Effector CD8-positive, alpha-beta T cell (primary cell): ENCODE data around the gene PHF20.
"Not testable (repeated sequence)": the region's sequence is repeated elsewhere in the genome, so short reads cannot be mapped to it uniquely, and the experiment has no call there.

ENCODE experiments used
- DNase-seq: peaks from one replicate; lab custom pipeline; 2025; lab: John Stamatoyannopoulos, UW

PHF20 gene

GRCh38 chr20:35776513-35777101 lies 4.8 kb downstream of the PHF20 start:
- DNase-seq, result no peak

GRCh38 chr20:35783811-35784210 lies 12.0 kb downstream of the PHF20 start:
- not testable (repeated sequence) for DNase-seq

- DNase-seq, result not testable (repeated sequence)
These were observed 13.7 kb downstream of the PHF20 start for GRCh38 chr20:35785541-35785940.

- no peak for DNase-seq
These were observed 17.0 kb downstream of the PHF20 start for GRCh38 chr20:35788796-35789195.

GRCh38 chr20:35791097-35791496 lies 19.3 kb downstream of the PHF20 start:
- no peak for DNase-seq

- no peak for DNase-seq
These were observed 20.0 kb downstream of the PHF20 start for GRCh38 chr20:35791821-35792220.

GRCh38 chr20:35792740-35793139 lies 20.9 kb downstream of the PHF20 start:
- no peak for DNase-seq

GRCh38 chr20:35796571-35796970 lies 24.8 kb downstream of the PHF20 start:
- no peak for DNase-seq

GRCh38 chr20:35801865-35802264 lies 30.1 kb downstream of the PHF20 start:
- no peak for DNase-seq

GRCh38 chr20:35806075-35806474 lies 34.3 kb downstream of the PHF20 start:
- DNase-seq, result no peak

GRCh38 chr20:35807877-35808276 lies 36.1 kb downstream of the PHF20 start:
- DNase-seq, result no peak

- no peak for DNase-seq
These were observed 48.9 kb downstream of the PHF20 start for GRCh38 chr20:35820715-35821114.

- DNase-seq, result no peak
These were observed 50.0 kb downstream of the PHF20 start for GRCh38 chr20:35821807-35822242.

GRCh38 chr20:35823147-35823546 lies 51.3 kb downstream of the PHF20 start:
- no peak for DNase-seq

- DNase-seq, result no peak
These were observed 52.1 kb downstream of the PHF20 start for GRCh38 chr20:35823937-35824336.

- DNase-seq, result no peak
These were observed 54.7 kb downstream of the PHF20 start for GRCh38 chr20:35826397-35826998.

GRCh38 chr20:35828434-35828833 lies 56.6 kb downstream of the PHF20 start:
- no peak for DNase-seq

- no peak for DNase-seq
These were observed 57.1 kb downstream of the PHF20 start for GRCh38 chr20:35828916-35829315.

GRCh38 chr20:35830264-35830663 lies 58.4 kb downstream of the PHF20 start:
- no peak for DNase-seq

- no peak for DNase-seq
These were observed 59.2 kb downstream of the PHF20 start for GRCh38 chr20:35831029-35831428.

GRCh38 chr20:35831971-35832370 lies 60.2 kb downstream of the PHF20 start:
- no peak for DNase-seq

- no peak for DNase-seq
These were observed 61.4 kb downstream of the PHF20 start for GRCh38 chr20:35833241-35833640.

GRCh38 chr20:35837577-35838195 lies 65.9 kb downstream of the PHF20 start:
- DNase-seq, result no peak

GRCh38 chr20:35838205-35838604 lies 66.4 kb downstream of the PHF20 start:
- DNase-seq, result no peak
